GM21737 (cell line): ENCODE measurements around the gene PRKCE.

ENCODE experiments used
- ATAC-seq: cut with Tn5 transposase; IDR thresholded peaks from one replicate; pipeline ENCODE4 v1.9.1; 2021; ENCODE audit warnings: mild to moderate bottlenecking, moderate library complexity; ENCODE audit not compliant: unreplicated experiment

PRKCE gene

DNA sequence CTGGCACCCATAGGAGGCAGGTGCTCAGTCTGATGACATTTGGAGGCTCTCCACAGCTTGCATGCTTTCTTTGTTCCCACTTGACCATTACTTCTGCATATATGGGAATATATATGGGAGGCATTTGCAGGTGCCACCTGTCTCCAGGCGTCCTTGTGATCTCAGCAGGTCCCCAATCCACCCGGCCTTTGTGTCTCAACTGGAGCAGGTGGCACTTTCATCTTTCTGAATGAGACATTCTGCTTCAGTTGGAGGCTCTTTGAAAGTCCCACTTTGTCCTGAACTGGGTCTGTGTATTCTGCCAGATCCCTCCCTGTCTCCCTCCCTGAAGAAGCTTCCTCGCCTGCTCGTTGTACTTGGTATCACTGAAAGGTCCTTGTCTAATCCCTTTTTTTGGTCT lies 327.6 kb downstream of the PRKCE start:
- ATAC-seq = no peak

DNA sequence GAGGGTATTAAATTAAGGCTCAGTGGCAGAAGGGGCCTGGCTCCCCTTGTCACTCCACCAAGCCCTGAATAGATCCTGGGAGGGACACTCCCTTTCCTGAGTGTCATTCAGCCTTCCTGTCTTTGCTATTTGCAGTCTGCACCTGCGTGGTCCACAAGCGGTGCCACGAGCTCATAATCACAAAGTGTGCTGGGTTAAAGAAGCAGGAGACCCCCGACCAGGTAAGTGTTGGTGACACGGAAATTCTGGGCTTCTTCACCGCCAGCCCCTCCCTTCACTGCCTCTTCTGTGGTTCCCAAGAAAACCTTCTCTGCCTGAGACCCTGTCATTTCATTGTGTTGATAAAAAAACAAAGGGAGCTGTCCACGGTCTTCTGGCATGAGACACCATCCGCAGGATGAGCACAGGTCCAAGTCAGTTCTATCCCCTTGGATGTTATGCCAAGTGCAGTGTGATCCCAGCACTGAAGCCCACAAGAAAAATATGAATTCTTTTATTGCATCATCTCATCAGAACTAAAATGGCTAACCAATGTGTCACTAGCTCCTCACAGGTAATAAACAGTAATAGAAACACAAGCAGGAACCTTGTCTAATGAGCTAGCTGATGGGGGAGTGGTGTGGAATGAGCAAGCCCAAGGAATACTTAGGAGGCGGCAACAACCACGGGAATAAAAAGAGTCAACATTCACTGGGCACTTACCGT lies 328.8 kb downstream of the PRKCE start:
- no peak for ATAC-seq

DNA sequence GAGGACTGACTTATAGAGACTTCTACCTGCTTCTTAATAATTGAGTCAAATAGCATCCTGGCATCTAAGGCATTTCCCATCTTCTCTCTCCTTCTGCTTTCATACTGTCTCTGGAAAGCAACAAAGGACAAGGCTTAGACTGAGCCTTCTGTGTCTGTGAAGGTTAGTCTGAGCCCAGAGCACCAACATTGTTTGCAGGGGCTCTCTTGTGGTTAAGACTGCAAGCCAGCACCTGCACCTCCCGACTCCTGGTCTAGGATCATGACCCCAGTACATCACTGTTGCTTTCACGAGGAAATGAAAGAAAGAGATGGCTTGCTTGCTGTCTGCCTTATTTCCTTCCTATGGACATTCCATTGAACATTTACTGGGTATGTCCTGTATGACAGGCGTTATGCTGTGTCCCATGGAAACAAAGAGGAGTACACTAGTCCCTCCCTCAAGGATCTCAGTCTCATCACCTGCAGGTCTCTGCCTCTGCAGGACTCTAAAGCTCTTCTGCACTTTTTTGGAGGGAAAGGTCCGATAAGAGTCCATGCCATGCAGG lies 330.0 kb downstream of the PRKCE start:
- no peak for ATAC-seq

DNA sequence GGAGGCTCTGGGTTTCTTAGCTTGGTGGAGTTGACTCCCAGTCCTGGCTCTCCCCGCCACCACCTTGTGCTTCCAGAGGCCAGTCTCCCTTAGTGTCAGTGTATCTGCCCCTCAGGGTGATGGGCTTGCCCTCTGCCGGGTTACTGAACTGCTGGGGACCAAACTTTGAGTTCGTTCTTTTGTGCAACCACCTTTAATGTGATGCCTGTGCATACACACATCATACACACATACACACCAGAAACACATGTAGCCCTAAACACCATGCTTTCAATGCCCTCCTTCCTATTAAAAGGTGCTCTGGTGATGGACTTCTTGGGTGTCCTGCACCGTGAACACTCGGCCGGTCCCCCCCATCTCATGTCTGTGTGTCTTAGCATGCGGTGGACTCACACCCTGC lies 330.6 kb downstream of the PRKCE start:
- no peak for ATAC-seq

DNA sequence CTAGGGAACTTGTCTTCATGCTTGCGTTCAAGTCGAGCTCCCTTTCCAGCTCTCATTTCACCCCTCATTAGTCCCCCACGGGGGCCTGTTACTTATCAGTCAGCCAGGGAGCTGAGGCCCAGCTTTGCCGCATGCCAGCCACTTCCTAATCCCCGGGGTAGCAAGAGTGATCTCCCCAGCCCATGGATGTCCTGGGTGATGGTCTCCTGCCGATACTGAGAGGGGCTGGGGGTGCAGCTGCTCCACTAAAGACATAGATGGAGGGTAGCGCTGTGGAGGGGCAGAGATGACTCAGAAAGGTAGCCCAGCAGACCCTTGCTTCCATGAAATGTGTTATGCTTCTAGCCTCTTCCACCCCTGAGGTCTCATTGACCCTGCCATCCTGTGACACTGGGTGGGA lies 331.7 kb downstream of the PRKCE start:
- no peak for ATAC-seq

DNA sequence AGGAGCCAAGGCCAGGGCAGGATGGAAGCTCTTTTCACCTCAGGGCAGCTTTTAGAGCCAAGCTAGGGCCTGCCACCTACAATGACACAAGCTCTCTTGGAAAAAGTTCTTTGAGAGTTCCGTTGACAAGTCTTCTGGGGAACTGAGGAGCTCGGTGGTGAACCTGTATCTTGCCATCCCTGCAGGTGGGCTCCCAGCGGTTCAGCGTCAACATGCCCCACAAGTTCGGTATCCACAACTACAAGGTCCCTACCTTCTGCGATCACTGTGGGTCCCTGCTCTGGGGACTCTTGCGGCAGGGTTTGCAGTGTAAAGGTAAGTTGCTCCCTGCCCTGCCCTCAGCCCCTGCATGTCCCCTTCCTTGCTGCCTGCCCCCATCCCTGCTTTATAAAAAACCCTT lies 332.9 kb downstream of the PRKCE start:
- no peak for ATAC-seq

DNA sequence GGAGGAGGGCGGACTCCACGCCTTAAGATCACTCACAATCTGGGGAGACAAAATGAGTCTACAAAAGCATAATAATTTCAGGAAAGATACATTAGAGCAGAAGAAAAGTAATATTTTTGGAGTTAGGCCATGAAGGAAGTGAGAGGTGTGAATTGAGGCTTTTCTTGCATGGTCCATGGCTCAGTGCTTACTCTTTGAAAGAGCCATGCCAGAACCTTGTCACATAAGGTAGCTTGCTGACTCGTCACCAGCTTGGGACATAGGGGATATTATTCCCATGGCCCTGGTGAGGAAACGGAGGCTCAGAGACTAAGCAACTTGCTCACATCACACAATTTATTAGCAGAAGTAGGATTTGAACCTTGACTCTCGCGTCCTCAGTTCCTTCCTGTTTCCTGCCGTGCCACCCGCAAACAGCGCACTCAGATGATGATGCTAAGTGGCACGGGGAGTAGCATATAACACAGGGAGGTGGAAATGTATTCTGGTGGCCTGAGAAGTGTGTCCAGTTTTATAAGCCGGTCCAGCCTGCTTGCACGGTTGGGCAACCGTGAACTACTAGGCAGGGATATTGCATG lies 333.5 kb downstream of the PRKCE start:
- ATAC-seq = no peak

DNA sequence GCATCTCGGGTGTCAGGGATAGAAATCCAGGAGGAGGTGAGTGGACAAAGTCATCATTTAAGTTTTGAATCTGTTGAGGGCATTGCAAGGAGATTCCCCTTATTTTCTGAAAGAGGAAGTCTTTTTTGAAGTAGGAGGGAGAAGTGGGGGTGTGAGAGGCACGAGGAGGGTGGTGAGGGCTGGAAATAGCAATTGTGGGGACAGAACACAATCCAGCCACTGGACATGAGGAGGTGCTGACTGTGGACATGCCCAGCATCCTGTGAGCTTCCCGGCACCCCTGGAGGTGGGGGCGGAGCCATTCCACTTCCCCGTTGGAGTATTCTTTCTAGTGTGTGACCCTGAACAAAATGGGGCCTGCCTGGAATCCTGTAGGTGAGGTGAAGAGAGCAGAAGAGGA lies 335.0 kb downstream of the PRKCE start:
- no peak for ATAC-seq

DNA sequence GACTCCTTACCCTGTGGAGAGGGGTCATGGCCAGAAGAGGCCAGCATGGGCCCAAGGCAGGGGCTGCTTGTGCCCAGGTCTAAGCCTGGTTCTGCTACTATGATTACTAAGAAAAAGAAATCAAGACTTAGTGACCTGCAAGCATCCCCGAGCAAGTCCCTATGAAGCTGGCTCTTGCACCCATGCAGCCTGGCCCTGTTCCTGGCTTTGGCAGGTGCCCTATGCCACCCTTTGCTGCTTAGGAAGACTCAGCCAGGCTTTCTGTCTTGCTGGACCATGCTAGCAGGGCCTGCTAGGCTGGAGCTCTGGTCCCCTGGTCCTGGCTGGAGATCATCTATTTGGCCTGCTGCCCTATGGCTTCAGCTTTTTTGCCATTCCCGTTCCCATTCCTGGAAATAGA lies 336.4 kb downstream of the PRKCE start:
- no peak for ATAC-seq

DNA sequence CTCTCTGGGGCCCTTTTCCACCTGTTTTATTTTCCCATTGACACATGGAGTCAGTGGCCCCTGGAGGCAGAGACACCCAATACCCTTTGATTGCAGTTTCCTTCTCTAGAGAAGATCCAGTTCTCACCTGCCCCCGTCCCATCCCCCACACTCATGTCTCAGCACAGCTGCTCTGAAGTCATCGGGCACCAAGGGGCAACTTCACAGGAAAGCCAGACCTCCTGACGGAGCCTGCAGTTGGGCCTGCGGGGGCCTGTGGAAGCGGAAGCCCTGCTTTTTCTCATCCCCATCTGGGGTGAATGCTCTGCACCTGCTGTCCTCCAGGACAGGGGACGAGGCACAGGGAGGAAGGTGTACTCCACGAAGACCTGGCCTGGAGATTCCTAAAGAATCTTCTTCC lies 337.4 kb downstream of the PRKCE start:
- no peak for ATAC-seq

DNA sequence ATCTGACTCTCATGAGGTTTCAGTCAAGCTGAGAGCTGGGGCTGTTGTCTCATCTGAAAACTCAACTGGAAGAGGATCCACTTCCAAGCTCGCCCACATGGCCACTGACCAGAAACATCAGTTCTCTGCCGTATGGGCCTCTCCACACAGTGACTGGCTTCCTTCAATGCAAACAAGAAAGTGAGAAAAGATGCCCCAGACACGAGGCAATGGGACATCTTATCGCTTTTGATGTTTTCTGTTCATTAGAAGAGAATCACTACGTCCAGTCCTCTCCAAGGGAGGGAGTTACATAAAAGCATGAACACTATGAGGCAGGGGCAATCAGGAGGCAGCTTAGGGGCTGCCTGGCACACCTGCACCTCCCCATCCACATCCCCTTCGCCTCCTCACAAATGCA lies 338.7 kb downstream of the PRKCE start:
- ATAC-seq = no peak

DNA sequence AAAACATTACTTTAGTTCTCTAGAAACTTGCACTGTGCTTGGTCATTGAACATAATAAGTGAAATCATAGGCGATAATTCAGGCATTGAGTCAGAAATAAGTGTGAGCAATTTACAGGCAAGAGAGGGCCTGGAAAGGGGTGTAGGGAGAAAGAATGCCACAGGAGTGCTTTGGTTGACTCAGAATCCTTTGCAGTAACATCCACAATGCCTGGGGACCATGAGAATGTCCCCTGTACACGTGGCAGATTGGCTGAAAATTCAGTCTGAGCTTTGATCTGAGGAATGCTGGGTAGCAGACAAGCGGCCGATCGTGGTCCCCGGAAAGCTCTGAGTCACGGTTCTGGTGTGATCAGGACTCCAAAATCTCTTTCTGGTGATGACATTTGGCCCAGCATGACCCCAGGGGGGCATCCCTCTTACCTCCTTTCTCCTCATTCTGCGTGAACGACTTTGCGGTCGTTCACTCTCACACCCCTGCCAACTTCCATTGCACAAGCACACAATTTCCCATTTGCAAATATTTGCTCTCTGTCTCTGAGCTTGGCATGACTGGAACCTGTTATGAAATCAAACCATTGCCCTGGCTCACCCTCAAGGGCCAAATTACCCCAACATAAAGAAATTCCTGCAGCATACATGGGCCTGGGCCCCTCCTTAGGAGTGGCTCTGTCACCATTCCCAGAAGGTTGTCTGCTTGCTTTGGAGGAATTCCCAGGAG lies 340.7 kb downstream of the PRKCE start:
- ATAC-seq = no peak

DNA sequence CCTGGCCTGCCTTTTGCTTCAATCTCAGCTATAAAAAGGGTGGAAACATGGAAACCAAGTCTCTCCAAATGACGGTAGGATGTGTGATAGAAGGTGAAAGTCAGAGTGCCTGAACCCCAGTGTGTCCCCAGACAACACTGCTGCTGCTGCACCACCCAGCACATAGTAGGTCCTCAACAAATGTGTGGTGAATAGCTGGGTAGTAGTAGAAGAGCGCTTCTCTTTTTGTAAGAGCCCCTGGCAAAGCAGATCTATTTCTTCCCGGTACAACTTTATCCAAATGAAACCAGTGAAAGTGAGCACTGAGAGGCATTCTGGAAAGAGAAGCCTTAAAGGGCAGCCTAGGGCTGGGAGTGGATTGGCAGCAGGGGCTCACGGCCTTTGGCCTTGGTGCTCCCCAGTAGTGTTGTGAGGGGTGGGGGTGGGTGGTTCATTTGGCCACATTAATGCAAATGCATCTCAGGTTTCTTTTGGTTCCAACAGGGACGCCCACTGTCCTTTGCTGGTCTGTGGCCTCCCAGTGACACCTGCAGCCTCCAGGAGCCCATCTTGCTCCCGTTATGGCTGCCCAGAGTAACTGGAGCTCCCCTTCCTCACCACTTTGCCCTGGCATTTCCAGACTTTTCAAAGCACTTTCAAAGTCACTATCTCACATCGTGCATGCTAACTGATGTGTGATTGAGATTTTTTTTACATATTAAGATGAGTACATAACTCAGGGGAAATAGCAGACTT lies 341.4 kb downstream of the PRKCE start:
- no peak for ATAC-seq

DNA sequence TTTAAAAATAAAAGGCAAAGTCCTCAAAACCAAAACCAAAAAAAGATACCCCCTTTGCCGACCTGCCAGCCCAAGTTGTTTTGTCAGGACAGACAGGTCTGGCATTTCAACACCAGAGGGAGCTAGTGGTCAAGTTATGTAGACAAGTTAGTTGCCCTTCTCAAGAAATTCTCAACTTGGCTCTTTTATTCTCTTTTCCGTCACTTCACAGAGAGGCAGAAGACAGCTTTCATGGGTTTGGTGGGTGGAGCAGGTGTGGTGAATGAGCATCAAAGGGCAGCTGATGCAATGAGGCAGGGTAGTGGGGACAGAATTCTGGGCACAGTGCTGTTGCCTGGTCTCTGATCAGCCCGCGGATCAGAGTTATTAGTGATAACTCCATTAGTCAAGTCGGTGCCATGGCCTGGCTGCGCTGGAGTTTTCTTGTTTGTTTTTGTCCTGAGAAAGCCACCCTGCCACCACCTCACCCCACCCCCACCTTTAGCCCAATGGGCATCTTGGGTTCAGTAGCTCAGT lies 342.1 kb downstream of the PRKCE start:
- ATAC-seq = no peak

DNA sequence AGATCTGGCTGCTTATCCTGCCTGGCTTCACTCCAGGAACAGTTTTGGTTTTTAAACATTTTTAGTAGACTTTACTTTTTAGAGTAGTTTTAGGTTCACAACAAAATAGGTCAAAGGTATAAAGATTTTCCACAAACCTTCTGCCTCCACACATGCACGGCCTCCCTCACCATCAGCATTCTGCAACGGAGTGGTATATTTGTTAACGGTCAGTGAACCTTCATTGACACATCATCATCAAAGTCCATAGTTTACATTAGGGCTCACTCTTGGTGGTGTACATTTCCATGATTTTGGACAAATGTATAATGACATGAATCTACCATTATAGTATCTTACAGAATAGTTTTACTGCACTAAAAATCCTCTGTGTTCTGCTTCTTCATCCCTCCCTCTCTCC lies 342.6 kb downstream of the PRKCE start:
- no peak for ATAC-seq

DNA sequence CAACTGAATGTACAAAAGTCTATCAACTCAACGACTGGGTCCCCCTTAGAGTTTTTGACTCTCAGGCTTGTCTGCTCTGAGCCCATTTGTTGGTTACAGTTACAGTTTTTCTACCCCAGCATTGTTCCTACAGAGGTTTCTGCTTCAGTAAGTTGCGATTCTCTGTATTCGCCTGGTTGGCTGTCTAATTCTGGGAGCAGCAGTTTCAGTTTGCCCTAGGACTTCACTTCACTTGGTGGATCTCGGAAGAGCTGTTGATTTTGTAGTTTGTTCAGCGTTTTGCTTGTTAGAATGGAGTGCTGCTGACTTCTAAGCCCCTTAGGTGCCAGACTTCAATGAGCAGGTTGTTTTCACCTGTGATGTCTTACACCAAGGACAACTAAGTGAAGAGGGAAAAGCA lies 349.2 kb downstream of the PRKCE start:
- no peak for ATAC-seq

DNA sequence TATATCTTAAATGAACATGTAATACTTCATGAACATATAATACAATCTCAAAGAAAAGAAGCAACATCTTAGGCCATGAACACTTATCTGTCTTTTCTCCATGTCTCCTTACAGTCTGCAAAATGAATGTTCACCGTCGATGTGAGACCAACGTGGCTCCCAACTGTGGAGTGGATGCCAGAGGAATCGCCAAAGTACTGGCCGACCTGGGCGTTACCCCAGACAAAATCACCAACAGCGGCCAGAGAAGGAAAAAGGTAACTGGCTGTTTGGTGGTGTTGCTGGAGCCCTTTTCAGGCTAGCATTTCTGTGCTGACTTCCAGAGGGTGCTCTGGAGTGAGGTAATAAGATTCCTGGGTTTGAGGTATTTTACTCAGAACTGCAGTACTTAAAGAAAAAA lies 349.8 kb downstream of the PRKCE start:
- no peak for ATAC-seq

DNA sequence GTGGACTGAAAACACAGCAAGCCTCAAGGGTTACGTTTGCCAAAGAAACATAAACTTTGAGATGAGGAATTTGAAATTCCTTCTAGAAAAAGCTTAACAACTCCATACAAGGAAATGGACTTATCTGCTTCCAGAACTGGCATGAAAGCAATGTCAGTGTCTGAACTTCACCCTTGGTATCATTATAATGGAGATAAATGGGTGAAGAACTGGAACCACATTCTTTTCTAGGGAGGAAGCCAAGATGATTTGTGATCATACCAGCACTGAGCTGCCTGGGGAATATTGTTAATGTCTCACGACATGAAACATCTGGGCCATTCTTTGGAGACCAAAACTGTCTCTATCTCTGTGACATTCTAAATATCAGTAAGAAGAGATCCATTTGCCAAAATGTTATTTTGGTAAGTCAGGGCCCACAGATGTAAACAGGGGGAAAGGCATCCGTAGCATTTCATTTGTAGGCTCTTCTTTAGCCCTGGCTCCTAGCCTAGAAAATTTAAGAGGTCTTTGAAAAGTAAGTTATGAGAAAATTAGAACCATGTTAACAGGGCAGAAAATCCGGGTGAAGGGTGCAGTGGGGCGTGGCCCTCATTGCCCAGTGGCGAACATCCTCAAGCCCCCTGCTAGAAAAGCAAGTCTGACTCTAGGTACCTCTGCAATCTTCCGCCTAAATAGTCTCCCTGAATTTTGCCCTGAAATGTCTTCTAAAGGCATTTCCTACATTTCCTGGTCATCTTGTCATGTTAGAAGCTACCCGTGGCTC lies 350.4 kb downstream of the PRKCE start:
- no peak for ATAC-seq

DNA sequence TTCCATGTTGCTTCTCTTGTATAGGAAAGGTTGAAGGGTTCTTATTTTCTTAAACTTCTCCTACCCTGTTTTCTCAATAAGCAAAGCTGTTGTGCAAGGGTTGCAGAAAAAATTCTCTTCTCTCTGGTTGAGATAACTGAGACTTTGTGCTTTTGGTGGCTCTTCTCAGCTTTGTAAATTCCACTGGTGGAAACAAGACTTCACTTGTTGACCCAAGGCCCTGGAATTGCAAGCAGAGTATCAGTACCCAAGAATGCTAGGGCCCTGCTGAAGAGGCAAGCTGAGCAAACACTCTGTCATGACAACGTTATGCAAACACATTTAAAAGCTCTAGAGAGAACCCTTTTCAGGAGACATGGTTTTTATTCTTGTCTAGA lies 351.0 kb downstream of the PRKCE start:
- ATAC-seq = no peak

DNA sequence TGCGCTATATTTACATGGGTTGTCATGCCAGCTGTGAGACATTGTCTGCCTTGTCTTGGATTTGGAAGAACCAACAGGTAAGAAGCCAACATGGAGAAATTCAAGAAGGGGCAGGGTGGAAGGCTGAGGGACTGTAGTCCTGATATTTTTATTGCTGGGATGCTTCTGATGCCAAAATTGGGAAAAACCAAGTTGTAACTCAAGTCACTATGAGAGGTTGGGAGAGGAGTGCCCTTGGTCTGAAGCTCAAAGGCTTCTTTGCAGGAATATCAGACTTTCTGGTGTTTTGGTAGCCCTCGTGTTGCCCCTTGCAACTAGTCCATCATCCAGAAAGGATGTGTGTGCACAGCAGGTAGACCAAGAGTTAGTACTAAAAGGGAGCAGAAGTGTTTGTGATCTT lies 351.5 kb downstream of the PRKCE start:
- no peak for ATAC-seq
